Upper lobe of left lung (tissue), 6 donors: ENCODE measurements around the gene MASP1. TPM values are rescaled to one million over a fixed set of nuclear protein-coding genes. Genes with fewer than 3 reads are reported as not detected.

ENCODE experiments used
- ATAC-seq, 2 donors: fragments of 200-7000 bp; cut with Tn5 transposase; one replicate each; pipeline ENCODE4 v1.9.1; 2022; ENCODE audit warnings: mild to moderate bottlenecking in 2 of 2, moderate library complexity in 2 of 2; ENCODE audit not compliant: low FRiP score in 2 of 2
- DNase-seq, 2 donors: peaks; one replicate each; pipeline ENCODE4 v3.0.0-alpha.2; 2019 to 2020
- H3K27ac ChIP-seq, 4 donors: fragments of 200-600 bp; sonication (generic); one replicate each; pipeline ENCODE4 v1.5.1; 2016 to 2019
- H3K27me3 ChIP-seq, 4 donors: fragments of 200-600 bp; sonication (generic); one replicate each; pipeline ENCODE4 v1.5.1; 2017 to 2019
- H3K36me3 ChIP-seq, 4 donors: fragments of 200-600 bp; sonication (generic); one replicate each; pipeline ENCODE4 v1.5.1; 2016 to 2019
- H3K4me1 ChIP-seq, 4 donors: fragments of 200-600 bp; sonication (generic); one replicate each; pipeline ENCODE4 v1.5.1; 2018 to 2019
- H3K4me3 ChIP-seq, 4 donors: fragments of 200-600 bp; sonication (generic); one replicate each; pipeline ENCODE4 v1.5.1; 2017 to 2019; ENCODE audit warnings: mild to moderate bottlenecking in 2 of 4, moderate library complexity in 1 of 4
- H3K9me3 ChIP-seq, 4 donors: fragments of 200-600 bp; sonication (generic); one replicate each; pipeline ENCODE4 v1.5.1; 2018 to 2019
- CTCF ChIP-seq, 6 experiments: fragments of 450-650 bp in 4 of 6; fragments of 200-600 bp in 2 of 6; sonication (generic) in 2 of 6; IDR thresholded peaks; one replicate each; pipeline ENCODE4 v1.5.1; 2016 to 2019; ENCODE audit warnings: antibody characterized with exemption in 6 of 6
- EP300 ChIP-seq, 4 donors: sonication (generic); formaldehyde crosslinking; IDR thresholded peaks; one replicate each; pipeline ENCODE4 v1.5.1; 2017; ENCODE audit warnings: antibody characterized with exemption in 4 of 4, control low read depth in 2 of 4
- POLR2A ChIP-seq, 4 donors: fragments of 450-650 bp; IDR thresholded peaks; one replicate each; pipeline ENCODE4 v1.5.1; 2016 to 2017; ENCODE audit warnings: antibody characterized with exemption in 4 of 4, mild to moderate bottlenecking in 2 of 4
- POLR2AphosphoS5 ChIP-seq, 2 donors: sonication (generic); formaldehyde crosslinking; IDR thresholded peaks; one replicate each; pipeline ENCODE4 v1.5.1; 2017; ENCODE audit warnings: antibody characterized with exemption in 2 of 2
- WGBS, 2 donors: methylation state at CpG; one replicate each; pipeline ENCODE4 v1.1.5; 2017 to 2018; 5-methylcytosine and 5-hydroxymethylcytosine counted together
- total RNA-seq, 6 donors: library from RNA; depleted of rRNA in 4 of 6; stranded (reverse); fragments of >200 nt in 4 of 6; gene quantifications; one replicate each; pipeline versions ENCODE4 v1.1.0 to v1.2.1, GENCODE V29; 2016 to 2021
- donor health status: DM: no; HTN: no; CAD: no; lungs with moderate emphysema.
- donor health status: DM: no; HTN: yes; CAD: no; lungs with severe emphysema.

The MASP1 gene
- total RNA-seq, 6 donors from 2014 or later = 0.22 to 5.9 (median 1.8) TPM

GRCh38 chr3:187310954-187311470 lies 19.5 kb upstream of the MASP1 start:
- no peaks in the 10 kb centered on the region for H3K27me3 ChIP-seq
- H3K9me3 ChIP-seq = no peaks in the 10 kb centered on the region
- H3K27ac ChIP-seq = no peak overlapping the region
- H3K4me1 ChIP-seq = no peaks in the 10 kb centered on the region
- WGBS, 2 donors = 98 to 100% methylated on average over 2 of the region's 2 CpGs
- ATAC-seq (no peak), DNase-seq (no peak)
- TF ChIP-seq POLR2A (IDR thresholded peaks at IDR 0.05) (no peak), CTCF (IDR thresholded peaks at IDR 0.05) (no peak), POLR2AphosphoS5 (IDR thresholded peaks at IDR 0.05) (no peak), EP300 (IDR thresholded peaks at IDR 0.05) (no peak)
- no peak overlapping the region for H3K4me3 ChIP-seq
- no peaks in the 10 kb centered on the region for H3K36me3 ChIP-seq

GRCh38 chr3:187310226-187310625 lies 18.7 kb upstream of the MASP1 start:
- H3K9me3 ChIP-seq = no peaks in the 10 kb centered on the region
- no peak for DNase-seq
- ATAC-seq = no peak
- H3K36me3 ChIP-seq = no peaks in the 10 kb centered on the region
- H3K27ac ChIP-seq = no peak overlapping the region
- no peak overlapping the region for H3K4me3 ChIP-seq
- H3K27me3 ChIP-seq = no peaks in the 10 kb centered on the region
- H3K4me1 ChIP-seq = no peaks in the 10 kb centered on the region
- TF ChIP-seq CTCF (IDR thresholded peaks at IDR 0.05) (no peak), POLR2A (IDR thresholded peaks at IDR 0.05) (no peak), EP300 (IDR thresholded peaks at IDR 0.05) (no peak), POLR2AphosphoS5 (IDR thresholded peaks at IDR 0.05) (no peak)

GRCh38 chr3:187305881-187306280 lies 14.3 kb upstream of the MASP1 start:
- Histone ChIP-seq H3K36me3 (no peaks in the 10 kb centered on the region), H3K4me1 (no peaks in the 10 kb centered on the region), H3K4me3 (no peak overlapping the region), H3K27me3 (no peaks in the 10 kb centered on the region), H3K9me3 (no peaks in the 10 kb centered on the region), H3K27ac (no peak overlapping the region)
- DNase-seq (no peak), ATAC-seq (no peak)
- TF ChIP-seq CTCF (IDR thresholded peaks at IDR 0.05) (no peak), POLR2A (IDR thresholded peaks at IDR 0.05) (no peak), POLR2AphosphoS5 (IDR thresholded peaks at IDR 0.05) (no peak), EP300 (IDR thresholded peaks at IDR 0.05) (no peak)
- 83% methylated on average over 7 of the region's 7 CpGs for WGBS, 2 donors

GRCh38 chr3:187299611-187300010 lies 8.1 kb upstream of the MASP1 start:
- Histone ChIP-seq H3K36me3 (no peaks in the 10 kb centered on the region), H3K4me3 (no peak overlapping the region), H3K27ac (no peak overlapping the region), H3K9me3 (no peaks in the 10 kb centered on the region), H3K27me3 (no peaks in the 10 kb centered on the region), H3K4me1 (peaks cover 0 to 1% (median 0%) of the 10 kb centered on the region in 4 donors)
- ATAC-seq = no peak
- WGBS, 2 donors = 87 to 88% methylated on average over 4 of the region's 4 CpGs
- no peak for TF ChIP-seq POLR2A (IDR thresholded peaks at IDR 0.05)
- no peak for TF ChIP-seq CTCF (IDR thresholded peaks at IDR 0.05)
- no peak for TF ChIP-seq EP300 (IDR thresholded peaks at IDR 0.05)
- no peak for TF ChIP-seq POLR2AphosphoS5 (IDR thresholded peaks at IDR 0.05)
- DNase-seq = no peak

- no peaks in the 10 kb centered on the region for H3K27me3 ChIP-seq
- H3K9me3 ChIP-seq = no peaks in the 10 kb centered on the region
- no peaks in the 10 kb centered on the region for H3K36me3 ChIP-seq
- DNase-seq (no peak), ATAC-seq (no peak)
- H3K4me1 ChIP-seq = peaks cover 0 to 7% (median 4%) of the 10 kb centered on the region in 4 donors
- no peak overlapping the region for H3K4me3 ChIP-seq
- WGBS, 2 donors = 81 to 83% methylated on average over 2 of the region's 2 CpGs
- no peak for TF ChIP-seq POLR2A (IDR thresholded peaks at IDR 0.05)
- no peak for TF ChIP-seq POLR2AphosphoS5 (IDR thresholded peaks at IDR 0.05)
- no peak for TF ChIP-seq CTCF (IDR thresholded peaks at IDR 0.05)
- no peak for TF ChIP-seq EP300 (IDR thresholded peaks at IDR 0.05)
- H3K27ac ChIP-seq = no peak overlapping the region
These were observed 5.4 kb upstream of the MASP1 start for GRCh38 chr3:187296911-187297310.
